GM21528 (cell line): Measurements from ENCODE around the gene DLK1.

Experiments used
- ATAC-seq: cut with Tn5 transposase; IDR thresholded peaks from one replicate; pipeline ENCODE4 v1.9.1; 2021; ENCODE audit warnings: mild to moderate bottlenecking, moderate library complexity; ENCODE audit not compliant: unreplicated experiment, low FRiP score

DLK1 gene

DNA sequence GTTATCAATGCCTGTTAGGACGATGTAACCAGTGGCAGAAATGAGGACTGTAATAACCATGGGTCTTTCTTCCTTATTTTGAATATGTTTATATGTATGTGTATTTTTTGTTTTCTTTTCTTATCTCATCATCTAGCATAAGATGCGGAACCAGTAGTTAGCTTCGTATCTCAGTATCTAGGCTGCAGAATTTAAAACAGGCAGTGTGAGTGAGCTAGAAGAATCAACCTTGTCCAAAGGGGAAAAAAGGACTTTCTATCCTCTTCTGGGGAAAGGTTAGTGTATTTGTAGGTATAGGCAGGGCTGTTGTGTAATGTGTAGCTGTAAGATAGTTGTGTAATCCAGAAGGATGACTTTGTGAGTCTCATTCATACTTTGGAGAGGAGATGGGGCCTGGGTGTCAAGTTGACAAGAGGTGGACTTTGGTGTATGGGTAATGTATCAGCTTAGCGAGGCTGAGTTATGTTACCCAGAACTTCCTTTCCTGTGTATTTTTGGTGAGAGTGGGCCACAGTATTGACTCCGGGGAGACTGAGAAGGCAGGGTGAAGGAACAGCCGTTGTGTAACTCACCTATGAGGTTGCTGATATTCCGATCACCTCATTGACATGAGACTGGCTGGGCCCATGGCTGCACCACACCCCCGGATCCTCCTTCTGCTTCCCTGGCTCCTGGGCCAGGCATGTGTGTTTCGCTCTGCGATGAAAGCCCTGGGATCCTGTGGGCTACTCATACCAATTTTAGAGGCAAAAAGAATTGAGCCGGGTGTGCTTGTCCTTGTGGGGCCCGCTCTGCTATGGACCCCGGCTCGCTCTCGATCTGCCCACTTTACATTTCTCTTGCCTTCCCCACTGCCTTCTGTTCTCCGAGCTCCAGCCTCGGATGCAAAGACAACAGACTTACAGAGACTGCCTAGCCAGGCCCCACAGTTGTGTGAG is 24.3 kb downstream of the DLK1 start:
- ATAC-seq: no peak

DNA sequence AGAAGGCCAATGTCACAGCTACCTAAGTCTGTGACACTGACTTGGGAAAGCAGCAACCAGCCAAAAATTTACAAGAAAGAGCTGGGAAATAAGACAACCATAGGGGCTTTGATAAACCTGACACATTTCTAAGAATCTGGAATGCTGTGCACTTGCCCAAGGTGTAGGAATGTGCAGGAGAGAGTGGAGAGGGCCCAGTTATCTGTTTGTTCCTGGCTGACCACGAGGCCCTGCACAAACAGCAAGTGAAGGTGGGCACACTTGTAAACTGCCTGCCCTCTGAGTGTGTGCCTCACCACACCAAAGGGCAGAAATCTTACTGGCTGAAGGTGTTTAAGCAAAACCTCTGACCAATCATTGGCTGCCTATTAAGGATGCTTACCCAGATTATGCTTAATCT is 27.3 kb downstream of the DLK1 start:
- ATAC-seq: no peak

DNA sequence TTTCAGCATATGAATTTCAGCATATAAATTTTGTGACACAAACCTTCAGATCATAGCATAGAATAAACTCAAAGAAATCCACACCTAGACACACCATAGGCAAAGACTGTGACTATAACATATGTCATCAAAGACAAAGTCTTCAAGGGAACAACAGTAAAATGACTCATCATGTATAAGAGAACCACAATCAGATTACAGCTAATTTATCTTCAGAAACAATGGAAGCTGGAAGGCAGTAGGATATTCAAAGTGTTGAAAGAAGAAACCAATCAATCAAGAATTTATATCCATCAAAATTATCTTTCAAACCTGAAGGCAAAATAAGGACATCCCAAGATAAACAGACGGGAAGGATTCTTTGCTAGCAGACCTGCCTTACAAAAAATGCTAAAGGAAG is 29.0 kb downstream of the DLK1 start:
- ATAC-seq: no peak

DNA sequence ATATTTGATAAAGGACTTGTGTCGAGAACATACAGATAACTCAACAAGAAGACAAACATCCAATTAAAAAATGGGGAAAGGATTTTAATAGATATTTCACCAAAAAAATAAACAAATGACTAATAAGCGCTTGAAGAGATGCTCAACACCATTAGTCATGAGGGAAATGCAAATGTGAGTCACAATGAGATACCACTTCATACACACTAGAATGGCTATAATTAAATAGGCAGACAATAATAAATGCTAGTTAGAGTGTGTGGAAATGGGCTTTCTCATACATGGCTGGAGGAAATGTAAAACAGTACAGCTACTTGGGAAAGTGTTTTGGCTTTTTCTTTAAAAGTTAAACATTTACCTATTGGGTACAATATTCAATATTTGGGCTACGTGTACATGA is 34.8 kb downstream of the DLK1 start:
- ATAC-seq: no peak

DNA sequence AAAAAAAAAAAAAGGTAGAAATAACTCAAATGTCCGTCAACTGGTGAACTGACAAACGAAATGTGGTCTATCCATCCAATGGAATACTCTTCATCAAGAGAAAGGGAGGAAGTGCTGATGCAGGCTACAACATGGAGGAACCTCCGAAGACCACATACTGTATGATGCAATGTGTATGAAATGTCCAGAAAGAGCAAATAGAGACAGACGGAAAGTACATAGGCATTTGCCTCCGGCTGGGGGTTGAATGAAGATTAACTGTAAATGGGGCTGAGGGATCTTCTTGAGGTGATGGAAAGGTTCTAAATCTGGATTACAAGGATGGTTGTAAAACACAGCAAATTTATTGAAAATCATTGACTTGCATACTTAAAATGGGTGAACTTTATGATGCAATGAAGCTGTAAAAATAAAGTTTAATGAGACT is 35.4 kb downstream of the DLK1 start:
- no peak for ATAC-seq

DNA sequence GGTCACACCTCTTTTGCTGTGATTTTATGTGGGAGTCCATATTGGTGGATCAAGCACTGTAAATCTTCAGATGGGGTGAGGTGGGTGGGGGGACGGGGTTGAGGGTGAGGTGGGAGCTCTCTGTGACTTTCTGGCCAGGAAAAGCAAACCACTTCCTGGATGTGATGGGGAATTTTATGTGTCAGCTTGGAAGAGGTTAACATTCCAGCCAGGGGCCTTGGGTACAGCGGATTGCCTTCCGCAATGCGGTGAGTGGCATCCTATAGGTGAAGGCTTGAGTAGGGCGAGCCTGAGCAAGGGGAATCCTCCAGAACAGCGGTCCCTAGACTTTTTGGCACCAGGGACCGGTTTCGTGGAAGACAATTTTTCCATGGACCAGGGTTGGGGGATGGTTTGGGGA is 36.2 kb downstream of the DLK1 start:
- no peak for ATAC-seq

DNA sequence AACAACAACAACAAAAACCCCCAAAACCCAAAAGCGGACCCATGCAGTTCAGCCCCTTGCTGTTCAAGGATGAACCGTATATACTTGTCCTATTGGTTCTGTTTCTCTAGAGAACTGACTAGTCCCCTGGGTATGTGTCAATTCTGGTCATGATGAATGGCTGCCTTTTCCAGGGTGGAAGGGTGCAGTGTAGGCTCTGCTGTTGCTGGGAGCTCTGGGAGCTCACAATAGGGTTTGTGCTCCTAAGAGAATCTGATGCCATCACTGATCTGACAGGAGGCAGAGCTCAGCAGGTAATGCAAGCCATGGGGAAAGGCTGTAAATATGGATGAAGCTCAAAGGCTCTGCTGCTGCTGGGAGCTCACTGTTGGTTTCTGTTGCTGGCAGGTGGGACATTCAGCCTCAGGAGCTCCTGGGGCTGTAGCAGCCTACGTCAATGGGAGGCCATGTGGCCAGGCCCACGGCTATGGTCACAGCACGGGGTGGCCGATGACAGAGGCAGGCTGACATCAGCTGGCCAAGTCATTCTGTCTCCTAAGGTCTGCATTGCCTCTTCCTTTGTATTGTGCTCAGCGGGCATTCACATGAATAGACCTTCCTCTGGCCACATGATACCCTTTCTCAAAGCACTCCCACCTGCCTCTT is 37.9 kb downstream of the DLK1 start:
- no peak for ATAC-seq

DNA sequence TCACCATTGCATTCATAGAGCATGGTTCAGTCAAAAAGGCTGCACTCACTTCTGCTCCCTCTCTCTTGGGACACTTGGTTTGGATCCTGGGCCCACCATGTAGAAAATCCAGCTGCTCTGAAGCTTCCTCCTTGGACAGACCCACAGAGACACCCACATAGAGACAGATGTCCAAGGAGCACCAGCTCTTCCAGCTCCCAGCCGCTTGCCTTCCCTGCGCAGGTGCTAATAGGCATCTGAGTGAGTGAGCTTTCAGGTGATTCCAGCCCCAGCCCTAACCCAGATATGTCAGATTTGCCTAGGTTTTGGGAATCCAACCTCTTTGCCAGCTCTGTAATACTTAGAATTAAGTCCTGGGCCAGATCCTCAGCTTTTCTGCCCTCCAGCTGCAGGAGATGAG is 38.6 kb downstream of the DLK1 start:
- no peak for ATAC-seq

DNA sequence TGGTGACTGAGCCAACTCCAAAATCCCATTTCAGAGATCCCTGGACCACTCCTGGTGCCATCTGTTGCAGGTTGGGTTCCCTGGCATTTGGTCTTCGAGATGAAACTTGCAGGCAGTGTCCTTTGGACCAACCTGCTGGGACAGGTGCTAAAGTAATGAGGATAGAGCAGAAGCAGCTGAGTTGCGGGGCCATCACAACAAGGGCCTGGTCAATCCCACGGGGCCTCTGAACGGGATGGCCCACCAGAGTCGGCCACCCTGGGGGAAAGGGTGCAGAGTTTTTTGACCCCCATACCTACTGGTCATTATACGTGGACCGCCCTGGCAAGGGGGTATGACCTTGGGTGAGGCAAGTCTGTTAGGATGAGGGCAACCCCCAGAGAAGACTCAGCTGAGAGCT is 39.3 kb downstream of the DLK1 start:
- ATAC-seq: no peak

DNA sequence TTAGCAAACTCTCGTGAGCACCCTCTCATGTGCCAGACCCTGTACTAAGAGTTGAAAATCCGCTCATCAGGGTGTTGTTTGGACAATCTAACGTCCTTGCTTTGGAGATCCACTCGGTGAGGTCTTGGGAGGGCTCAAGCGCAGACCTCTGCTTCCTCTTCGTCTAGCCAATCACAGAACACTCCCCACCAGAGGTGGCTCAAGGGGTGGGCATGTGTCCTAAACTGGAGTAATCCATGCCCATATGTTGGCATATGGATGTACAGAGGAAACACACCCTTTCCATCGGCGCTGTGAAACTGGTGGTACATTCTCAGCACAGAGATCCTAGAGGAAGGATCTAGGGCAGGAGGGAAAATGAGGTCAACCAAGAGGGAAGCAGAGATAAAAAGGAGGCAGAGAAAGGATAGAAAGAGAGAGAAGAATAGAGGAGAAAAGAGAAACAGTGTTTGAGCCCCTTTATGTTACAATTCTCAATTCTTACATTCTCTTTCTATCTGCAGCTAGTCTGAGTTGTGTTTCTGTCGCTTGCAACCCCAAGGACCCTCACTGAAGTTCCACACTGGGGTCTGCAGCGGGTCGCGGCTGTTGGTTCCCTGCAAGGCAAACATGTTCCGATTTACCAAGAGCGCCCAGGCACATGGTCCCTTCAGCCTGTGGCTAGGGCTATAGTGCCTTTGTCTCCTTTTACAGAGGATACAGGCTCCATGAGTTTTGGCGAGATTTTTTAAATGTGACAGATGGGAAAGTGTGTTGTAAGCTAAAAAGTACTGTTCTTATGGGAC is 40.5 kb downstream of the DLK1 start:
- ATAC-seq: no peak

DNA sequence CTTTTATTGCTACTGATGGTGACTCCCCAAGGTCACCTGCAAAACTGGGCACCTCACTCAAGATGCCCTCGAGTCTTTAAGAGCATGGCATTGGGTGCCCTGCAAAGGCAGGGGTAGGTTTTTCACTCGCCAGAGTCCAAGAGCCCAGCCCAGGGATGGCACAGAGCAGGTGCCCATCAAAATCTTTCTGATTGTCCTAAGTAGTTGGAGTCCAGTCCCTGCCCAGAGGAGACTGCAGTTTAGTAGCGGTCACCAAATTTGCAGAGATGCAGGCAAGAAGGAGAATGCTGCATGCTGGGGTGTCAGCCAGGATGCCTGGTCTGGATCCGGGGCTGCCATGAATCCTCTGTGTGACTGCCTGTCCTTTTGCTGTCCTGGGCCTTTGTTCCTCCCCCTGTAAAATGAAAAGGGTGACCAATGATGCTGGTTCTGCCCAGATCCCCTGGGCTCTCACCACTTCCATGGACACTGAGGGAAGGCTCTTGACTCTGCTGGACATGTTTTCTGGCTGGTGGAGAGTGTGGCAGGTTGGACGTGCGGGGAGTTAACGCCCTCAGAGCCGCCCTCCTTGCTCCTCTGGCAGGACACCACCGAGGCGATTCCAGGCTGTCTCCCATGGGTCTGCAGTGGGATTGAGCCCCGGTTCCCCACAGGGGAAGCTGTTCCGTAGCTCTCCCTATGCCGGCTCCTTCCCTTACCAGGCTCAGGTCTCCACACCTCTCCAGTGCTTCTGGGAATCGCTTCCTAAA is 41.3 kb downstream of the DLK1 start:
- ATAC-seq: no peak

DNA sequence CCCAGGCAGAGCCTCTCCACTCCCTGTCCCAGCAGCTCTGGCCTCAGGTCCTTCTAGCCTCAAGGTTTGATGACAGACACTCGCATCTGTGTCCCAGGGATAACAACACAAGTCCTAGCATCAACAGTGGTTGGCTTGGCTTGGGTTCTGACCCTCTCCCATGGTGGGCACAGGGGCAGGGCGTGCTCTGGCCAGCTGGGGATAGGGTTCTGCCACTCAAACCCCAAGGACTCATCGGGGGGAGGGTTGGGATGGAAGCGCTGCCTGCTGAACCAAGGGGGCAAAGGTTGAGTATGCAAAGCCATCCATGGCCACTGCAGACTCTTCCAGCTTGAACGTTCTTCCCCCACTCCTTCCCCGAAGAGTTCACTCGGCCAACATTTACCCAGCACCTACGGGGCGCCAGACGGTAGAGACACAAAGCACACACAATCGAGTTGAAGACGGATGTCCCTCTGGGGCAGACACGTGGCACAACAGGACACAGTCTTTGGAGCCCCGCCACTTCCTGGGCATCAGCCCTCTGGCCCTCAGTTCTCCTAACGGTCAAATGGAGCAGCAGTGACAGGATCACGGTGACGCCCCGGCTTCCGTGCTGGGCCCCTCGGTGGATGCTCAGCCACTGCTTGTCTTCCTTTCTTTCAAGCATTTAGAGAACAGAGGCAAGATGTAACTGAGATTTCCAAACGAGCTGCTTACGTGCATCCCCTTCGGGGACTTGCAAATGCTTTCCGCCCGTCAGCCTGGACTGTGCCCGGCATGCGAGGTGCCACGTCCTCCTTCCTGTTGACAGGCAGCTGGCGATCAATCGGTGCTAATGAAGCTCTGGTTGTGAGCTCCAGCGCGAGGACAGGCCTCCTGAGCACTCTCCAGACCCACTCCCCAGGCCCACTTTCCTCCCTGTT is 42.6 kb downstream of the DLK1 start:
- ATAC-seq: no peak

DNA sequence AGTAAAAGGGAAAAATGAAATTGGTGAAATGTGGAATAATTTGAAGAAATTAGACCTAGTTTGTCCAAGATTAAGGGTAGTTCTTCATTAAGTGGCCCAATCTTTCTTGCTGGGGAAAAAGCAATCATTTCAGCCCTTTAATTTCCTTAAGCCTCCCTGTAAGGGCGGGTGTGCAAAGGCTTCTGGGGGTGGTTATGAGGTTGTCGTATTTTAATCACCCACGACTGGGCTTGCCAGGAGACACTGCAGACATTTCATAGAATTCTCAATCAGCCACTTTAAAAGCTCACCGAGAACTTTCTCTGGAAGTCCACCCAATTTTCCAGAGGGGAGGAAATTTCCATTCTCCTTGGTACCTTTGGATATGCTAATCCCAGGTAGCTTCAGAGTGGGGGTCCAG is 43.4 kb downstream of the DLK1 start:
- no peak for ATAC-seq

DNA sequence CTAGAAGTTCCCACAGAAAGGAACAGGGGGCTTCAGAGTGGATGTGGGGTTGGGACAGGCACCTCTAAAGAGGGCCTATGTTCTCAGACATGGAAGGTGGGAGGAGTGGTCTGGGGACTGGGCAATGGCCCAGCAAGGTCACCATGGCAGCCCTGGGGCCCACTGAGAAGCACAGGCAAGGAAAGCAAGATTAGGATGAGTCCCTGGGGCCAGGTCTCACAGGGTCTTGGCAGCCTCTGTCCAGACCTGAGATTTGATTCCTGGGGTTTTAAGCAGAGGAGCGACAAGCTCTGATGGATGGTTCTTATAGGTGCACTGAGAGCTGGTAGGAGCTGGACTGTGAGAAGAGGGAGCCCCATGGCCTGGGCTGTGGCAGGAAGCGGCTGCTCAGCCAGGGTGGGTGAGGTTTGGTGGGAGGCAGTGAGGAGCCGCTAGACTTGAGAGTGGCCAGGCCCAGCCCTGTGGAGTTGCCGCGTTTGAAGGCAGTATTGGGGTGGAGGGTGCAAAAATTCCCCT is 44.0 kb downstream of the DLK1 start:
- ATAC-seq: no peak

DNA sequence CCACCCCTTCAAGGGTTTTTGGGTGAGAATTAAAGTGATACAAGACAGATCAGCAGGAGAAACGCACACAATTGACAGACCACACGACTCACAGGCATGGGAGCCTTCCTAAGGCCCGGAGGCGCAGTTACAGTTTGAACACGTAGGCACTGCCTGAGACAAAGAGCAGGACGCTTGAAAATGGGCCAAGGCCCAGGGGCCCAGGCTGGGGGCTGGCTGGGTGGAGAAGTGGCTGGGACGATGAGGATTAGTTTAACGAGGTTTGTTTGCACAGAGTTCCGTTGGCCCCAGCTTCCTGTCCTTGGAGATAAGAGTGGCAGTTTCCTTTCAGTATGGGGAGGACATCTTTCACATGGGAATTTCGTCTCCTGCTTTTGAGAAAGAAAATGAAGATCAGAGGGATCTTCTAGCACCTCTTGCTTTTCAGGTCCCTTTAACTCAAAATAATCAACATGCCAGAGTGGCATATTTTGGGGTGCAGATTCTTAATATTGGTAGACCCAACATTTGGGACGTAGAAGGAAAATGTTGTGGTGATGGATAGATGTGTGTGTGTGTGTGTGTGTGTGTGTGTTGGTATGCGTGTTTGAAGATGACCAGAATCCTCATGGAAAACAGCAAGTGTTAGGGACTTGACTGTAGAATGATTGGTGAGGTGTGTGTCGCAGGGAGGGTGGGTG is 44.6 kb downstream of the DLK1 start:
- ATAC-seq: no peak

DNA sequence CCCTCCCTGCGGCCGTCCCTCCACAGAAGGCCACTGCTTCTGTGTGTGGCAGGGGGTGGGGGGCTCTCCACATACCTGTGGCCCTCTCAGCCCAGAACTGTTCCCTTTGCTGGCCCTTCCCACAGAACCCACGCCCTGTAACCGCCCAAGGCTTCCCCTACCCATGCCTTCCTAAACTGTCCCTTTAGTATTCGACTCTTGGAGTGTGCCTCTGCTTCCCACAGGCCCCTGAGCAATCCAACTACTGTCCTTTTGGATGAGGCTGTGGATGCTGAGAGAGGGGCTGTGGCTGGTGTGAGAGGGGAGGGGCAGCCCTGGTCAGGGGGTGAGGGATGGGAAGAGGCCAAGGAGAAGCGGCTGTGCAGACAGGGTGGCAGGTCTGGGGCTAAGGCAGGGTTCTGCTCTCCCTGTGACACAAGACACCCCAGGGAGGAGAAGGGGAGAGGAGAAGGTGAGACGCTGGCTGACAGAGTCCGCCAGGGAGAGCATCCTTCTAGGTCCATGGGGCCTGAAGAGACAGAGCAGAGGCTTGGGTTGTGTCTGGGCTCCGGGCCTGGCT is 46.0 kb downstream of the DLK1 start:
- ATAC-seq: no peak

DNA sequence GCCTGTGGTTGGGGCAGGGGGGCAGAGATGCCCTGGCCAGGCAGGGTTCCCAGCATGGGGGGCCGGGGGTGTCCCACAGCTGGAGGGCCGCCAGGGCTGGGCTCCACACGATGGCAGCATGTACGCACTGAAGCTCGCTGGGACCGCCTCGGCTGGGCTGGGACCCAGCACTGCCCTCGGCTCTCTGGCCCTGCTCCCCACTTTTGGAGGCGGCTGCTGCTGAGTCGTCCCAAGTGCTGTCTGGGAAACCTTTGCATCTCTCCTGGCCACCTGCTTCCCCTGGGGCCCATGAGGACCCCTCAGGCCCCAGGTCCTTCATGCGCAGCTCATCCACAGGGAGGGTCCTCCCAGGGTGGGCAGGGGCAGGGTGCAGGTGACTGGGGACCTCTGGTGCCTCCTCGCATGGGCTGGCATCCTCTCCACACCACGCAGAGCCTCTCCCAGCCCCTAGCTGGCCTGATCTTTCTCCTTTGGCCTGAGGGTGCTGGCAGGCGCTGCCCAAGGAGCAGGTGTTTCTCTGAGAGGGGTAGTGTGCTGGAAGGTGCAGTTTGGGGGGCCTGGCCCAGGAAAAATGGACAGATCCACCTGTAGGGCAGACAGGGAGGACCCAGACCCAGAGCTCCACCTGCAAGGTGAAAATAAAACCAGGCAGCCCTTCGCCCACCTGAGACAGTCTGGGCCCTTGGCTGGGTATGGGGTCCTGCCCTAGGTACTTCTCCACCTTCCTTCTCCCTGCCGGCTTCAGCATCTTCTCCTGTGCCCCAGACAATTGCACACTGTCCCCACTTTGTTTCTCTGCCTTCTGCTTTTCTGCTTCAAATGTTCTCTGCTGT is 46.9 kb downstream of the DLK1 start:
- no peak for ATAC-seq

DNA sequence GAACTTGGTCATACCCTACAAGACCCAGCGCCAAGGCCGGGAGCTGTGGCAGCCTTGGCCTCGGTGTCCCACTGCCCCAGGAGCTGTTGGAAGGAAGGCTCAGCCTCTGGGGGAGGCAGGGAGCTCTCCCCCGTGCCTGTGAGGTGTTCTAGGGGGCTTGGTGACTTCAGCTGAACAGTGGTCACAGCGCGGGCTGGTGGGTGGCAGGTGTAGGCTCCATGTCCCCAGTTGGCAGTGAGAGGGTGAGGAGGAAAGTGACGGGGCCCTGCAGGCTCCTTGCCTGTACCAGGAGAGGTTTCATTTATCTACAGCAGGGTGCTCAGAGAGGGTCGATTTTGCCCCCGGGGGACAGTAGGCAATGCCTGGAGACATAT is 47.5 kb downstream of the DLK1 start:
- no peak for ATAC-seq
